Karpas-422 (cell line): ENCODE measurements around the gene CELA1. TPM values are rescaled to one million over a fixed set of nuclear protein-coding genes. Genes with fewer than 3 reads are reported as not detected.

Source experiments
- total RNA-seq: library from RNA; depleted of rRNA; stranded (reverse); fragments of >200 nt; shearing (Covaris generic); gene quantifications from 2 replicates; pipeline ENCODE4 v1.2.3, GENCODE V29; 2014; ENCODE audit warnings: low replicate concordance; rRNA removed

The CELA1 gene
- total RNA-seq, 1 experiment from 2014 or later: not detected

Other genes starting within 250 kb of the CELA1 start
- 17.9 and 26.5 TPM in 2 replicates for gene TFCP2, start 173.5 kb downstream of the CELA1 start, total RNA-seq
- gene POU6F1, start 128.6 kb downstream of the CELA1 start, total RNA-seq: 1.6 and 3.2 TPM in 2 replicates
- 189 and 362 TPM in 2 replicates for gene DAZAP2, start 107.9 kb downstream of the CELA1 start, total RNA-seq
- 2.3 and 2.5 TPM in 2 replicates for gene SMAGP, start 76.3 kb downstream of the CELA1 start, total RNA-seq
- gene BIN2, start 22.5 kb downstream of the CELA1 start, total RNA-seq: 5.5 and 10.0 TPM in 2 replicates
- 9.1 and 9.6 TPM in 2 replicates for gene GALNT6, start 44.7 kb upstream of the CELA1 start, total RNA-seq
- gene SLC4A8, start 78.2 kb upstream of the CELA1 start, total RNA-seq: 0.43 and 9.1 TPM in 2 replicates
- 0.11 and 0.22 TPM in 2 replicates for gene SCN8A, start 244.6 kb upstream of the CELA1 start, total RNA-seq